GF-D8 (cell line): ENCODE data around the gene AGBL5.
A peak's percentile ranks its signal among the peaks of the same experiment; 100 is the strongest.

Source experiments
- DNase-seq: peaks from one replicate; lab custom pipeline; 2025; lab: John Stamatoyannopoulos, UW

The AGBL5 gene

GRCh38 chr2:27050996-27051901 lies at the start of gene AGBL5:
AGBL5 (plus strand) TSS chr2:27051668; CDS start chr2:27052959, 1,291 bp downstream.
- peak; percentile 90 for DNase-seq

- no peak for DNase-seq
These were observed 49.5 kb upstream of the AGBL5 start for GRCh38 chr2:27001950-27002349.

- DNase-seq: no peak
These were observed 48.5 kb upstream of the AGBL5 start for GRCh38 chr2:27003007-27003406.

GRCh38 chr2:27003857-27004256 lies 47.6 kb upstream of the AGBL5 start:
- DNase-seq: no peak

GRCh38 chr2:27006602-27007415 lies 44.7 kb upstream of the AGBL5 start:
- no peak for DNase-seq

- DNase-seq: no peak
These were observed 43.8 kb upstream of the AGBL5 start for GRCh38 chr2:27007416-27008374.

GRCh38 chr2:27008678-27009077 lies 42.8 kb upstream of the AGBL5 start:
- DNase-seq: no peak

- no peak for DNase-seq
These were observed 42.4 kb upstream of the AGBL5 start for GRCh38 chr2:27009083-27009482.

- no peak for DNase-seq
These were observed 41.8 kb upstream of the AGBL5 start for GRCh38 chr2:27009716-27010115.

GRCh38 chr2:27010139-27010538 lies 41.3 kb upstream of the AGBL5 start:
- no peak for DNase-seq

- no peak for DNase-seq
These were observed 37.7 kb upstream of the AGBL5 start for GRCh38 chr2:27013738-27014137.

- DNase-seq: no peak
These were observed 36.6 kb upstream of the AGBL5 start for GRCh38 chr2:27014771-27015433.

GRCh38 chr2:27016801-27017325 lies 34.6 kb upstream of the AGBL5 start:
- no peak for DNase-seq

GRCh38 chr2:27018142-27018541 lies 33.3 kb upstream of the AGBL5 start:
- no peak for DNase-seq

GRCh38 chr2:27019459-27019858 lies 32.0 kb upstream of the AGBL5 start:
- DNase-seq: no peak

- DNase-seq: no peak
These were observed 31.3 kb upstream of the AGBL5 start for GRCh38 chr2:27019931-27020855.

- no peak for DNase-seq
These were observed 30.0 kb upstream of the AGBL5 start for GRCh38 chr2:27021253-27022049.

- DNase-seq: no peak
These were observed 27.7 kb upstream of the AGBL5 start for GRCh38 chr2:27023740-27024139.

- no peak for DNase-seq
These were observed 27.3 kb upstream of the AGBL5 start for GRCh38 chr2:27024188-27024587.
